GM12801 (cell line): Measurements from ENCODE around the gene CYP19A1.

Source experiments
- TF ChIP-seq, protein P1 (sequence below): IDR thresholded peaks from one replicate; pipeline ENCODE4 v1.5.1; 2011; ENCODE audit warnings: control low read depth; ENCODE audit not compliant: insufficient read length; ENCODE audit errors: extremely low read depth

The CYP19A1 gene

GRCh38 chr15:51192521-51193280 is 145.7 kb downstream of the CYP19A1 start:
- TF ChIP-seq, protein P1, sequence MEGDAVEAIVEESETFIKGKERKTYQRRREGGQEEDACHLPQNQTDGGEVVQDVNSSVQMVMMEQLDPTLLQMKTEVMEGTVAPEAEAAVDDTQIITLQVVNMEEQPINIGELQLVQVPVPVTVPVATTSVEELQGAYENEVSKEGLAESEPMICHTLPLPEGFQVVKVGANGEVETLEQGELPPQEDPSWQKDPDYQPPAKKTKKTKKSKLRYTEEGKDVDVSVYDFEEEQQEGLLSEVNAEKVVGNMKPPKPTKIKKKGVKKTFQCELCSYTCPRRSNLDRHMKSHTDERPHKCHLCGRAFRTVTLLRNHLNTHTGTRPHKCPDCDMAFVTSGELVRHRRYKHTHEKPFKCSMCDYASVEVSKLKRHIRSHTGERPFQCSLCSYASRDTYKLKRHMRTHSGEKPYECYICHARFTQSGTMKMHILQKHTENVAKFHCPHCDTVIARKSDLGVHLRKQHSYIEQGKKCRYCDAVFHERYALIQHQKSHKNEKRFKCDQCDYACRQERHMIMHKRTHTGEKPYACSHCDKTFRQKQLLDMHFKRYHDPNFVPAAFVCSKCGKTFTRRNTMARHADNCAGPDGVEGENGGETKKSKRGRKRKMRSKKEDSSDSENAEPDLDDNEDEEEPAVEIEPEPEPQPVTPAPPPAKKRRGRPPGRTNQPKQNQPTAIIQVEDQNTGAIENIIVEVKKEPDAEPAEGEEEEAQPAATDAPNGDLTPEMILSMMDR: no peak

DNA sequence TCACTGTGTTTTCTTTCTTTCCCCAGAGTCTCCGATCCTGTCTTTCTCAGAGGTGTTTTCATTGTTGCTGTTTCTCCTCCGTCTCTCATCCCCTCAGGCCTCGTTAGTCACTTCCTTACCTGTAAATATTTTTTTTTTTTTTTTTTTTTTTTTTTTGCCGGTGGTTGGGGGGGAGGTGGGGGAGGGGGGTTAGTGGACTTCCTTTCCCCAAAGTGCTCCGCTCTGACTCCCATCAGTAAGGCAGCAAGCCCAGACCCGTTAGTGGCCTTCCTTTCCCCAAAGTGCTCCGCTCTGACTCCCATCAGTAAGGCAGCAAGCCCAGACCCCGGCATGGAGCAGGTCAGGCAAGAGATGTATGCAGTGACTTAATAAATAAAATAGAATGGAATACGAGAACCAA is 146.6 kb downstream of the CYP19A1 start:
- TF ChIP-seq, protein P1: no peak

DNA sequence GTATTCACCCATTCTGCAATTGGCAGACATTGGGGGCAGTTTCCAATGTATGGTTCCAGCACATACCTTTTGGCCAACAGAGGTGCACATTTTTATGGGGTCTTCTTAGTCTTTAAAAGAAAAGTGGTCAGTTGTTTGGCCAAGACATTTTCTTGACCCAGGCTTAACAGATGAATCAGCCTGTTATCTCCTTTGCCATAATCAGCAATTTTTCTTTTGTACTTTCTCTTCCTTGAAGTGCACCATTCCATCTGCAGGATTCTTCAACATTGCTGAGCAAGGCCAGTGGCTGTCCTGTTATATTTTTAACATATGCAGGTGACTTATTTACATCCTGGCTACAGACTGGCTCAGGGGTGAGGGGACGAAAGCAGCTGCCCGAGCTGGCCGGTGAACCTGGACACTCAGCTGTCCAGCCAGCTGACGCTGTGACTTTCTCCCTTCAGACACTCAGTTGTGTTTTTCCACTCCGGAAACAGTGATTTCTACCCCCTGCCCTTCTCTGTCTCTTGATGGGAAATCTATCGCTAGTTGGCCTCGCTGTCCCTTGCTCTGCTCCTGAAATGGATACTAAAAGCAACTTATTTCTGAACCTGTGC is 147.2 kb downstream of the CYP19A1 start:
- TF ChIP-seq, protein P1: no peak

- TF ChIP-seq, protein P1: no peak
Measured at GRCh38 chr15:51190424-51191068, 147.8 kb downstream of the CYP19A1 start.

GRCh38 chr15:51189669-51190385 is 148.6 kb downstream of the CYP19A1 start:
- TF ChIP-seq, protein P1: no peak

GRCh38 chr15:51186891-51187290 is 151.5 kb downstream of the CYP19A1 start:
- TF ChIP-seq, protein P1: no peak

- TF ChIP-seq, protein P1: no peak
Measured at GRCh38 chr15:51186181-51186705, 152.2 kb downstream of the CYP19A1 start.
